NCI-H187 (cell line): ENCODE results near the gene HOMER3.

Experiments used
- DNase-seq, 2 experiments: peaks; one replicate each; lab custom pipeline; 2025; lab: John Stamatoyannopoulos, UW

The HOMER3 gene

GRCh38 chr19:18900700-18901481, 40.1 kb downstream of the HOMER3 start:
- no peak for DNase-seq

GRCh38 chr19:18899624-18900560, 41.1 kb downstream of the HOMER3 start:
- DNase-seq = no peak

GRCh38 chr19:18898607-18899408, 42.2 kb downstream of the HOMER3 start:
- DNase-seq = no peak

GRCh38 chr19:18898081-18898606, 42.9 kb downstream of the HOMER3 start:
- no peak for DNase-seq

GRCh38 chr19:18897094-18898029, 43.7 kb downstream of the HOMER3 start:
- no peak for DNase-seq

GRCh38 chr19:18896421-18896841, 44.6 kb downstream of the HOMER3 start:
- no peak for DNase-seq

- DNase-seq = no peak
Observed at GRCh38 chr19:18895824-18896341, 45.1 kb downstream of the HOMER3 start, which contains the start of gene CERS1. Gene CERS1, minus strand, starts transcription at chr19:18896158. Its CDS starts 86 bp downstream, at chr19:18896072.

- DNase-seq = no peak
Observed at GRCh38 chr19:18895038-18895823, 45.8 kb downstream of the HOMER3 start.

GRCh38 chr19:18894254-18895037, 46.6 kb downstream of the HOMER3 start:
- no peak for DNase-seq

- DNase-seq = no peak
Observed at GRCh38 chr19:18893587-18894253, 47.3 kb downstream of the HOMER3 start.

GRCh38 chr19:18889949-18890745, 50.9 kb downstream of the HOMER3 start:
- no peak for DNase-seq

- no peak for DNase-seq
Observed at GRCh38 chr19:18886972-18887371, 54.0 kb downstream of the HOMER3 start.

- DNase-seq = no peak
Observed at GRCh38 chr19:18883526-18884304, 57.3 kb downstream of the HOMER3 start.

GRCh38 chr19:18881491-18881890, 59.5 kb downstream of the HOMER3 start:
- DNase-seq = no peak

GRCh38 chr19:18879579-18880373, 61.2 kb downstream of the HOMER3 start:
- DNase-seq = peak in 1 of 2 experiments; percentile 12
